ENCODE results near the gene DCTD.

The DCTD gene

GRCh38 chr4:182928061-182928460 is 10.9 kb upstream of the DCTD start:
- ChIA-PET POLR2A (no interaction called here), CTCF (interaction anchor here (0.7 to 2.0 kb wide), 4 partner anchors 9 to 1073 kb away, joined by 3 to 8 read pairs (median 3); no protein-coding TSS in a partner anchor)
- H3K4me3 ChIP-seq (ENCODE audit: low read depth, low read length): no peak overlapping the region
- H3K4me1 ChIP-seq (ENCODE audit: control insufficient read depth, insufficient read depth, low read length): no peaks in the 10 kb centered on the region
- H3K36me3 ChIP-seq (ENCODE audit: control insufficient read depth in 2 of 2, insufficient read depth in 1 of 2, low read length in 2 of 2): no peaks in the 10 kb centered on the region
- H3K9me3 ChIP-seq (ENCODE audit: control insufficient read depth, insufficient read depth, low read depth, low read length): no peaks in the 10 kb centered on the region
- no peak overlapping the region for H3K27ac ChIP-seq (ENCODE audit: extremely low read depth, low read depth, low read length)
- no peak for TF ChIP-seq ELK4 (IDR thresholded peaks at IDR 0.05; ENCODE audit: borderline replicate concordance, low read depth, low read length)
- TF ChIP-seq SETDB1 (IDR thresholded peaks at IDR 0.05; ENCODE audit: insufficient read length, low read length): no peak
- TF ChIP-seq ZBTB26 (tag by site-specific recombination; optimal IDR thresholded peaks at IDR 0.05): no peak
- TF ChIP-seq ZNF747 (tag by site-specific recombination; IDR thresholded peaks at IDR 0.05): no peak
- TF ChIP-seq GLI2 (tag by site-specific recombination; IDR thresholded peaks at IDR 0.05; ENCODE audit: borderline replicate concordance, low read depth): no peak
- no peak for TF ChIP-seq ZNF530 (tag by site-specific recombination; IDR thresholded peaks at IDR 0.05; ENCODE audit: low read depth)
- TF ChIP-seq ZBTB20 (tag by site-specific recombination; IDR thresholded peaks at IDR 0.05): no peak

- Histone ChIP-seq H3K27ac (ENCODE audit: extremely low read depth, low read depth, low read length) (no peak overlapping the region), H3K36me3 (ENCODE audit: control insufficient read depth in 2 of 2, insufficient read depth in 1 of 2, low read length in 2 of 2) (no peaks in the 10 kb centered on the region), H3K4me3 (ENCODE audit: low read depth, low read length) (no peak overlapping the region), H3K4me1 (ENCODE audit: control insufficient read depth, insufficient read depth, low read length) (no peaks in the 10 kb centered on the region), H3K9me3 (ENCODE audit: control insufficient read depth, insufficient read depth, low read depth, low read length) (no peaks in the 10 kb centered on the region)
- ChIA-PET POLR2A (no interaction called here), CTCF (interaction anchor here (0.6 to 2.0 kb wide), 4 partner anchors 9 to 1073 kb away, joined by 3 to 8 read pairs (median 4); no protein-coding TSS in a partner anchor)
- TF ChIP-seq ZBTB26 (tag by site-specific recombination; optimal IDR thresholded peaks at IDR 0.05) (no peak), ZNF623 (tag by site-specific recombination; IDR thresholded peaks at IDR 0.05) (no peak), ZNF19 (tag by site-specific recombination; IDR thresholded peaks at IDR 0.05; ENCODE audit: low read depth) (no peak), ZNF704 (tag by site-specific recombination; IDR thresholded peaks at IDR 0.05) (no peak), ZSCAN4 (tag by site-specific recombination; IDR thresholded peaks at IDR 0.05) (no peak), ZXDB (tag by site-specific recombination; IDR thresholded peaks at IDR 0.05) (no peak), ZNF670 (tag by site-specific recombination; IDR thresholded peaks at IDR 0.05; ENCODE audit: low read depth) (no peak)
Observed at GRCh38 chr4:182927505-182927904, 10.3 kb upstream of the DCTD start.

GRCh38 chr4:182925855-182926254 is 8.7 kb upstream of the DCTD start:
- CTCF ChIA-PET: interaction anchor here (0.6 to 1.9 kb wide), 14 partner anchors 10 to 1834 kb away, joined by 3 to 12 read pairs (median 3); partner anchors contain the start of gene DCTD
- H3K4me1 ChIP-seq (ENCODE audit: control insufficient read depth, insufficient read depth, low read length): no peaks in the 10 kb centered on the region
- H3K27ac ChIP-seq (ENCODE audit: extremely low read depth, low read depth, low read length): no peak overlapping the region
- no peaks in the 10 kb centered on the region for H3K36me3 ChIP-seq (ENCODE audit: control insufficient read depth in 2 of 2, insufficient read depth in 1 of 2, low read length in 2 of 2)
- POLR2A ChIA-PET: no interaction called here
- no peak overlapping the region for H3K4me3 ChIP-seq (ENCODE audit: low read depth, low read length)
- H3K9me3 ChIP-seq (ENCODE audit: control insufficient read depth, insufficient read depth, low read depth, low read length): no peaks in the 10 kb centered on the region
- TF ChIP-seq ZNF776 (tag by site-specific recombination; IDR thresholded peaks at IDR 0.05; ENCODE audit: borderline replicate concordance) (no peak), ZNF366 (tag by site-specific recombination; conservative IDR thresholded peaks at IDR 0.05) (no peak), ZNF398 (tag by site-specific recombination; IDR thresholded peaks at IDR 0.05) (no peak), ZNF148 (tag by site-specific recombination; IDR thresholded peaks at IDR 0.05; ENCODE audit: borderline replicate concordance) (no peak), ZNF239 (tag by site-specific recombination; IDR thresholded peaks at IDR 0.05) (no peak), ZNF10 (tag by site-specific recombination; IDR thresholded peaks at IDR 0.05) (no peak), SETDB1 (IDR thresholded peaks at IDR 0.05; ENCODE audit: insufficient read length, low read length) (no peak), GLIS2 (tag by site-specific recombination; IDR thresholded peaks at IDR 0.05) (no peak), ZNF843 (tag by site-specific recombination; IDR thresholded peaks at IDR 0.05) (no peak)
